OCI-LY7 (cell line): ENCODE results near the gene KIF13A. TPM values are rescaled to one million over a fixed set of nuclear protein-coding genes. Genes with fewer than 3 reads are reported as not detected.
A peak's percentile ranks its signal among the peaks of the same experiment; 100 is the strongest.

ENCODE experiments used
- BruUV-seq: library from RNA; stranded (reverse); fragments of 400-500 nt; replicated peaks from 2 replicates; lab custom pipeline; 2021; lab: Mats Ljungman, UMichigan
- CTCF ChIA-PET: fragments of 300-600 bp; sonication (Branson Sonifier 250); formaldehyde crosslinking; loops from one replicate; lab custom pipeline; 2022; ENCODE audit warnings: antibody characterized with exemption; ENCODE audit not compliant: unreplicated experiment; lab: Charles Lee
- POLR2A ChIA-PET: fragments of 300-600 bp; sonication (Branson Sonifier 250); formaldehyde crosslinking; loops from one replicate; lab custom pipeline; 2022; ENCODE audit warnings: antibody characterized with exemption; lab: Charles Lee
- DNase-seq: peaks from one replicate; pipeline ENCODE4 v3.0.0-alpha.2; 2015; ENCODE audit warnings: low spot score
- H2AFZ ChIP-seq: fragments of 200-600 bp; sonication (generic), shearing (Covaris generic); 2 replicates; pipeline ENCODE4 v1.6.1; 2014; ENCODE audit warnings: mild to moderate bottlenecking, antibody characterized with exemption, low read length, moderate library complexity
- H3K27ac ChIP-seq: fragments of 200-600 bp; sonication (generic); 2 replicates; pipeline ENCODE4 v1.5.1; 2014; ENCODE audit warnings: mixed run types, low read depth, mild to moderate bottlenecking, moderate library complexity, low read length, inconsistent platforms; ENCODE audit not compliant: poor library complexity, severe bottlenecking
- H3K36me3 ChIP-seq: fragments of 200-600 bp; sonication (generic); 2 replicates; pipeline ENCODE4 v1.6.1; 2014; ENCODE audit warnings: mild to moderate bottlenecking, antibody characterized with exemption, low read length, moderate library complexity, mixed read lengths; ENCODE audit not compliant: insufficient read depth
- H3K4me1 ChIP-seq: fragments of 200-600 bp; sonication (generic); 2 replicates; pipeline ENCODE4 v1.5.1; 2014; ENCODE audit warnings: mild to moderate bottlenecking, low read length; ENCODE audit not compliant: insufficient read depth, poor library complexity, severe bottlenecking
- H3K4me2 ChIP-seq: fragments of 200-600 bp; sonication (generic); 2 replicates; pipeline ENCODE4 v1.6.1; 2014; ENCODE audit warnings: mild to moderate bottlenecking, low read length
- H3K4me3 ChIP-seq: fragments of 200-600 bp; sonication (generic); 2 replicates; pipeline ENCODE4 v1.5.1; 2014; ENCODE audit warnings: mild to moderate bottlenecking, low read depth, low read length; ENCODE audit not compliant: poor library complexity, severe bottlenecking
- H3K79me2 ChIP-seq: fragments of 200-600 bp; sonication (generic); 2 replicates; pipeline ENCODE4 v1.6.1; 2016; ENCODE audit warnings: low read depth, mild to moderate bottlenecking, low read length, moderate library complexity, mixed read lengths; ENCODE audit not compliant: insufficient read depth
- H3K9me2 ChIP-seq: fragments of 200-600 bp; sonication (generic); 2 replicates; pipeline ENCODE4 v1.6.1; 2016; ENCODE audit warnings: mild to moderate bottlenecking, low read length, mixed read lengths; ENCODE audit not compliant: insufficient read depth
- H3K9me3 ChIP-seq: fragments of 200-600 bp; sonication (generic); 2 replicates; pipeline ENCODE4 v1.6.1; 2014; ENCODE audit warnings: mild to moderate bottlenecking, mixed run types, low read length, mixed read lengths
- H4K20me1 ChIP-seq: fragments of 200-600 bp; sonication (generic); 2 replicates; pipeline ENCODE4 v1.6.1; 2014; ENCODE audit warnings: mild to moderate bottlenecking, antibody characterized with exemption, low read length, moderate library complexity, mixed read lengths; ENCODE audit not compliant: insufficient read depth
- EZH2phosphoT487 ChIP-seq: fragments of 200-600 bp; sonication (generic); IDR thresholded peaks from 2 replicates; pipeline ENCODE4 v1.6.1; 2018; ENCODE audit warnings: low read depth, borderline replicate concordance, mild to moderate bottlenecking, mixed run types, antibody characterized with exemption, low read length, moderate library complexity, mixed read lengths
- intact Hi-C: fragments of 100-400 bp; cut with micrococcal nuclease; formaldehyde crosslinking; loops from one replicate; pipeline ENCODE4 v1.10.0; 2022; ENCODE audit not compliant: unreplicated experiment
- small RNA-seq: library from RNA; depleted of rRNA; stranded (forward); fragments of <200 nt; gene quantifications from one replicate; pipeline ENCODE3, GENCODE V24; 2014
- total RNA-seq, 2 experiments: library from RNA; depleted of rRNA in 1 of 2; stranded (reverse); fragments of >200 nt in 1 of 2; shearing (Covaris generic) in 1 of 2; gene quantifications; 2 replicates each; pipeline ENCODE4 v1.2.3, GENCODE V29; 2014 to 2022
- TF ChIP-seq, protein P1 (sequence below): fragments of 200-600 bp; sonication (generic); conservative IDR thresholded peaks from 2 replicates; pipeline ENCODE4 v1.5.1; 2014; ENCODE audit warnings: mild to moderate bottlenecking, antibody characterized with exemption, low read length, moderate library complexity, mixed read lengths

Gene KIF13A
- total RNA-seq, 2 experiments from 2014 or later: 1.5 TPM; not detected in 1

DNA sequence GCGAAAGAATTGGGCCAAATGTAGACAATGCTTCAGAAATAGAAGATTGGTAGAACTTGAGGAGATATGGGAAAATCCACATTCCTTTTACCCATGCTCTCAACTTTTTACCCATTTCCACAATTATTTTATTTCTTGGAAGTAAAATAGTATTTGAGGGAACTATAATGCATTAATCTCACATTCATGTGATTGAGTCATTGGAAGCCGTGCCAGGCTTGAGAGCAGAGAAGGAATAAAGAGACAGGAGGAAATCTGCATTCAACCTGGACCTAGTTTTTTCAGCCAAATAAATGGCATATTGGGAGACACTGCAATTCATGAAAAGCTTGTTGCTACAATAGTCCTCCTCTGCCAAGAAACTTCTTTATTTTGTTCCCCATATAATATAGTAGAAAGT is 278.0 kb downstream of the KIF13A start:
- peaks cover 22% of the 10 kb centered on the region for H3K79me2 ChIP-seq
- H3K4me2 ChIP-seq: no peak overlapping the region
- no TSS peak for BruUV-seq
- peaks cover 7% of the 10 kb centered on the region for H3K4me1 ChIP-seq
- no peak overlapping the region for H3K27ac ChIP-seq
- no peaks in the 10 kb centered on the region for H4K20me1 ChIP-seq
- no peaks in the 10 kb centered on the region for H3K9me2 ChIP-seq
- no peaks in the 10 kb centered on the region for H3K9me3 ChIP-seq
- POLR2A ChIA-PET: no interaction called here
- H3K4me3 ChIP-seq: no peak overlapping the region
- no peak for TF ChIP-seq EZH2phosphoT487
- TF ChIP-seq, protein P1, sequence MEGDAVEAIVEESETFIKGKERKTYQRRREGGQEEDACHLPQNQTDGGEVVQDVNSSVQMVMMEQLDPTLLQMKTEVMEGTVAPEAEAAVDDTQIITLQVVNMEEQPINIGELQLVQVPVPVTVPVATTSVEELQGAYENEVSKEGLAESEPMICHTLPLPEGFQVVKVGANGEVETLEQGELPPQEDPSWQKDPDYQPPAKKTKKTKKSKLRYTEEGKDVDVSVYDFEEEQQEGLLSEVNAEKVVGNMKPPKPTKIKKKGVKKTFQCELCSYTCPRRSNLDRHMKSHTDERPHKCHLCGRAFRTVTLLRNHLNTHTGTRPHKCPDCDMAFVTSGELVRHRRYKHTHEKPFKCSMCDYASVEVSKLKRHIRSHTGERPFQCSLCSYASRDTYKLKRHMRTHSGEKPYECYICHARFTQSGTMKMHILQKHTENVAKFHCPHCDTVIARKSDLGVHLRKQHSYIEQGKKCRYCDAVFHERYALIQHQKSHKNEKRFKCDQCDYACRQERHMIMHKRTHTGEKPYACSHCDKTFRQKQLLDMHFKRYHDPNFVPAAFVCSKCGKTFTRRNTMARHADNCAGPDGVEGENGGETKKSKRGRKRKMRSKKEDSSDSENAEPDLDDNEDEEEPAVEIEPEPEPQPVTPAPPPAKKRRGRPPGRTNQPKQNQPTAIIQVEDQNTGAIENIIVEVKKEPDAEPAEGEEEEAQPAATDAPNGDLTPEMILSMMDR: no peak
- intact Hi-C loops: no loop called here
- H2AFZ ChIP-seq: no peak overlapping the region
- H3K36me3 ChIP-seq: peaks cover 17% of the 10 kb centered on the region
- no peak for DNase-seq
- CTCF ChIA-PET: no interaction called here

Small RNA genes within 50 kb of the gene (small RNA-seq; reads per million reads assigned to genes)
- gene RF00019 (not detected), gene RNA5SP204 (2.6 reads per million, percentile 82 among the genes with 10 or more reads in this experiment)

Other genes starting within 250 kb of the KIF13A start
- not detected in 2 replicates for gene NHLRC1, start 135.0 kb upstream of the KIF13A start, total RNA-seq (2014; rRNA removed; shearing (Covaris generic))
- gene NHLRC1, start 135.0 kb upstream of the KIF13A start, total RNA-seq (2022): not detected in 2 replicates
- gene TPMT, start 167.4 kb upstream of the KIF13A start, total RNA-seq (2014; rRNA removed; shearing (Covaris generic)): 3.7 and 6.0 TPM in 2 replicates
- 7.6 and 8.4 TPM in 2 replicates for gene TPMT, start 167.4 kb upstream of the KIF13A start, total RNA-seq (2022)
- gene KDM1B, start 167.8 kb upstream of the KIF13A start, total RNA-seq (2014; rRNA removed; shearing (Covaris generic)): 30.4 and 37.6 TPM in 2 replicates
- 56.4 and 61.6 TPM in 2 replicates for gene KDM1B, start 167.8 kb upstream of the KIF13A start, total RNA-seq (2022)